ENCODE data around the gene ATXN7.
A peak's percentile ranks its signal among the peaks of the same experiment; 100 is the strongest.

- TF ChIP-seq CTCF (conservative IDR thresholded peaks at IDR 0.05; ENCODE audit: low read depth, low read length) (peak; percentile 85), EZH2phosphoT487 (IDR thresholded peaks at IDR 0.05; ENCODE audit: borderline replicate concordance, low read length) (no peak)
These were observed 159.7 kb downstream of the ATXN7 start, which contains the start of gene PSMD6 for GRCh38 chr3:64023187-64023860.
